IPS-20b (cell line): ENCODE measurements around the gene NFKB2.

ENCODE experiments used
- H3K27ac ChIP-seq: one replicate; pipeline ENCODE4 v1.5.1; 2013; ENCODE audit warnings: low read length
- H3K27me3 ChIP-seq: 2 replicates; pipeline ENCODE4 v1.6.1; 2013; ENCODE audit warnings: mild to moderate bottlenecking, low read length, inconsistent platforms; ENCODE audit not compliant: insufficient read depth
- H3K36me3 ChIP-seq: 2 replicates; pipeline ENCODE4 v1.6.1; 2013; ENCODE audit warnings: low read depth, mild to moderate bottlenecking, inconsistent platforms, low read length, moderate library complexity; ENCODE audit not compliant: insufficient read depth
- H3K4me1 ChIP-seq: 2 replicates; pipeline ENCODE4 v1.6.1; 2013; ENCODE audit warnings: mild to moderate bottlenecking, control low read depth, inconsistent platforms, low read length, moderate library complexity; ENCODE audit not compliant: insufficient read depth
- H3K4me3 ChIP-seq: 2 replicates; pipeline ENCODE4 v1.5.1; 2013; ENCODE audit warnings: mild to moderate bottlenecking, low read length, inconsistent platforms
- H3K9ac ChIP-seq: 2 replicates; pipeline ENCODE4 v1.6.1; 2013; ENCODE audit warnings: low read depth, mild to moderate bottlenecking, inconsistent platforms, low read length, moderate library complexity
- H3K9me3 ChIP-seq: 2 replicates; pipeline ENCODE4 v1.6.1; 2013; ENCODE audit warnings: mild to moderate bottlenecking, low read depth, low read length, inconsistent platforms; ENCODE audit not compliant: insufficient read depth

NFKB2 gene

DNA sequence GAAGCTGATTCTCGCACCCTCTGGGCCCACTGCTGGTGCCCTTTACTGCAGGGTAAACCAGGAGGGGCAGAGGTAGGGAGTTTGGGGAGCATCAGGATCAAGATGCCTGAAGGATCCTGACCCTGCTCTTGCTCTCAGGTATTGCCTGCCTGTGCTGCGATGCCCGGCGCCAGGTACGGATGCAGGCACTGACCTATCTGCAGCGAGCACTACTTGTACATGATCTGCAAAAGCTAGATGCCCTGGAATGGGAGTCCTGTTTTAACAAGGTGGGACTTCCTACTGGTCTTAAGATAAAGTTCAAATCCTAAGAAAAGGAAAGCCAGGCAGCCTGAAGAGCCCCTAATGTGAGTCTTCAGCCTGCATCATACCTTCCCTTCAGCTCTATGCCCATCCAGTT lies 16.1 kb upstream of the NFKB2 start:
- Histone ChIP-seq H3K36me3 (peaks cover 53% of the 10 kb centered on the region), H3K9ac (no peak overlapping the region), H3K27me3 (no peaks in the 10 kb centered on the region), H3K4me3 (no peak overlapping the region), H3K9me3 (no peaks in the 10 kb centered on the region), H3K4me1 (no peaks in the 10 kb centered on the region), H3K27ac (no peak overlapping the region)

DNA sequence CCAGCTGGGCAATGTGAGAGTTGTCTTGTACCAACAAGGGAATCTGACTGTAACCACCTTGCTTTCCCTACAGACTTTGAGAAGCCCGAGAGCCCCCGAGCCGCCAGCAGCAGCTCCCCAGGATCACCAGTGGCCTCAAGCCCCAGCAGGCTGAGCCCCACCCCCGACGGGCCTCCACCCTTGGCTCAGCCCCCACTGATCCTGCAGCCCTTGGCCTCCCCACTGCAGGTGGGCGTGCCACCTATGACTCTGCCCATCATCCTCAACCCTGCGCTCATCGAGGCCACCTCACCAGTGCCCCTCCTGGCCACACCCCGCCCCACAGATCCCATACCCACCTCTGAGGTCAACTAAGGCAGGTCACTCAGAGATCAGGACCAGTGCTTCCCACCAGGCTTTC lies 13.5 kb upstream of the NFKB2 start:
- Histone ChIP-seq H3K27ac (no peak overlapping the region), H3K4me3 (no peak overlapping the region), H3K9me3 (no peaks in the 10 kb centered on the region), H3K27me3 (no peaks in the 10 kb centered on the region), H3K9ac (no peak overlapping the region), H3K4me1 (no peaks in the 10 kb centered on the region), H3K36me3 (peaks cover 35% of the 10 kb centered on the region)

DNA sequence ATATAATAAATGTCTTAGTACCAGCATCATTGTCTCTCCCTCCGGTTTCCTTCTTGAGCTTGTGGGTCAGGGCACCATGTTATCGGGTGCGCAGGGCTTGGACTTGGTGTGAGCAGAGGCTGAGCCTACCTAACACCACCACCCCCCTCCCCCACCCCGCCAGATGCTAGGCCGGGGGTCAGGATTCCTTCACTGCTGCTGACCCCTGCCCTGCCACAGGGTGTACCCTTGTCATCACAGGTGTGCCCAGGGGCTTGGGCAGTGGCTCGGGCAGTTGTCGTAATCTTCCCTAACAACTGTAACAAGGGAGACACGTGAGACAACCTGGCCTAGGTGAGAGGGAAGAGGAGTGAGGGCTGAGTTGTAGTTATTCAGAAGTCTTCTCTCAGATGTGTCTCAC lies 12.6 kb upstream of the NFKB2 start:
- Histone ChIP-seq H3K36me3 (peaks cover 34% of the 10 kb centered on the region), H3K9ac (no peak overlapping the region), H3K9me3 (no peaks in the 10 kb centered on the region), H3K27ac (no peak overlapping the region), H3K4me1 (no peaks in the 10 kb centered on the region), H3K27me3 (no peaks in the 10 kb centered on the region), H3K4me3 (no peak overlapping the region)

DNA sequence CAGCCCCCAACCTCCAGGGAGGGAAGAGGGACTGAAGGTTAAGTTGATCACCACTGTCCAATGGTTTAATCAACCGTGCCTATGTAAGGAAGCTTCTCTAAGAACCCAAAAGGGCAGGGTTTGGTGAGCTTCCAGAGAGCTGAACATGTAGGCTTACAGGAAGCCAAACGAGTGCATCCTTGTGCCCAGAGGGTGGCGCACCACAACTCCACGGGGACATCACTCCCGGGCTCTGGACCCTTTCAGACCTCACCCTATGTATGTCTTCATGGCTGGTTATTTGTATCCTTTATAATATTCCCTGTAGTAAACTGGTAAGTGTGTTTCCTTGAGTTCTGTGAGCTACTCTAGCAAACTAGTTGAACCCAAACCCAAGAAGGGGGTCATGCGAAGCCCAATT lies 11.5 kb upstream of the NFKB2 start:
- no peak overlapping the region for H3K9ac ChIP-seq
- H3K36me3 ChIP-seq, result peaks cover 30% of the 10 kb centered on the region

DNA sequence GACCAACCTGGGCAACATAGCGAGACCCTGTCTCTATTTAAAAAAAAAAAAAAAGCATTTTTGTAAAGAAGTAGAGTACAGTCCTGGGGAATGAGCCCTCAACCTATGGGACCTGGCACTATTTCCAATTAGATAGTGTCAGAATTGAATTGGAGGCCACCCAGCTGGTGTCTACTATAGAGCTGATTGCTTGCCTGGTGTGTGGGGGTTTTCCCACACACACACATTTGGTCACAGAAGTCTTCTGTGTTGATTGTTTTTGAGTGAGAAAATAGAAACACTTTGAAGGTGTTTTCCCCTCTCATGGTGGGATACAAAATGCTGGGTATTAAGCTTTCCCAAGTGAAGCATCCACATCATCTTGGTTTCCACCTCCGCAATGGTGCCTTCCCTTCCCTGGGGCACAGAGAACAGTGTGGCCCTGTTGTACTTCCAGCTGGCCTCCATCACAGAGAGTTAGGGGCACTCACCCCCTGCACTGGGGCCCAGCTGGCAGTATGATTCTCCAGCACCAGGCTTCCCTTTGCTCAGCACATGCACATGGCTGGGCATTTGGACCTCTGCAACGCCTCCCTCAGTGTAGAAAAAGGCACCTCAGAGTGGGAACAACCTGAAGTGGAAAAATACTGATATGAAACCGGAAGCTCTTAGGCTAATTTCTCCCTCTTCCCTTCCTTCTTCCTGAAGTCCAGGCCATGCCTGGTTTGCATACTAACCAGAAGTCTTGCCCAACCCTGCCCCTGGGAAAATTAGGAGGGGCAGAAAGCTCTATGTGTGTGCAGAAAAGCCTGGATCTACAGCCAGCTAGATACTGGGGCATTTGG lies 10.7 kb upstream of the NFKB2 start:
- Histone ChIP-seq H3K9ac (no peak overlapping the region), H3K36me3 (peaks cover 22% of the 10 kb centered on the region), H3K4me3 (no peak overlapping the region)

More for the DNA sequence above, 11.5 kb upstream of the NFKB2 start:
- no peaks in the 10 kb centered on the region for H3K9me3 ChIP-seq
- no peaks in the 10 kb centered on the region for H3K27me3 ChIP-seq
- H3K4me1 ChIP-seq, result no peaks in the 10 kb centered on the region
- no peak overlapping the region for H3K27ac ChIP-seq
- no peak overlapping the region for H3K4me3 ChIP-seq

DNA sequence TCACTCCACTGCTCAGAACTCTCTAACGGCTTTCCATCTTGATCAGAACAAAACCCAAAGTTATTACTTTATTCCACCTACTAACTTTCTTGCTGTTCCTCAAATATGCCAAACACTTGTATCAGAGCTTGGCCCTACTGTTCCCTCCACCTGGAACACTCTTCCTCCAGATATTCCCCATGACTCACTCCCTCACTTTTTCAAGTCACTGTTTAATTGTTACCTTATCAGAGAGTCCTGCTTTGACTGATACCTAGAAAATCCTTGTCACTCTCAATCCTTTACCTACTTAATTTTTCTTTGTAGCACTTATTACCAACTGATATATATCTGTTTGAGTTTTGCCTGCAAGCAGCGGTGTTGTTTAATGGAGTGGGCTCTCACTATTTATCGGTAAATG lies 5.6 kb upstream of the NFKB2 start:
- Histone ChIP-seq H3K4me1 (peaks cover 4% of the 10 kb centered on the region), H3K9me3 (no peaks in the 10 kb centered on the region), H3K27me3 (peaks cover 35% of the 10 kb centered on the region), H3K27ac (no peak overlapping the region), H3K9ac (no peak overlapping the region), H3K36me3 (no peaks in the 10 kb centered on the region), H3K4me3 (no peak overlapping the region)

More for the DNA sequence above, 10.7 kb upstream of the NFKB2 start:
- H3K27ac ChIP-seq, result no peak overlapping the region
- H3K27me3 ChIP-seq, result no peaks in the 10 kb centered on the region
- no peaks in the 10 kb centered on the region for H3K4me1 ChIP-seq
- H3K9me3 ChIP-seq, result no peaks in the 10 kb centered on the region

DNA sequence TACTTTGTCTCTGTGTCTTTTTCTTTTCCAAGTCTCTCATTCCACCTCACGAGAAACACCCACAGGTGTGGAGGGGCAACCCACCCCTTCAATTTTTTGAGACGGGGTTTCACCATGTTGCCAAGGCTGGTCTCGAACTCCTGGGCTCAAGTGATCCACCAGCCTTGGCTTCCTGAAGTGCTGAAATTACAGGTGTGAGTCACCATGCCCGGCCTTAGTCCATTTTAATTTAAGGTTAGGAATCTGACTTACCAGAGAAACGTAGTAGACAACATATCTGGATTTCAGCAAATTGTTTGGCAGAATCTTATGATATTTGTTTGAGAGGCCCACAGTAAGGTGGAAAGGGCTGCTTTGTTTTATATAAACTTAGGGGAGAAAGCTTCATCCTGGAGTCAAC lies 3.2 kb upstream of the NFKB2 start:
- no peak overlapping the region for H3K27ac ChIP-seq
- peaks cover 10% of the 10 kb centered on the region for H3K4me1 ChIP-seq
- no peak overlapping the region for H3K9ac ChIP-seq
- peak overlapping the region; percentile 22; the same call in 1 of the 2 replicates for H3K4me3 ChIP-seq
- H3K36me3 ChIP-seq, result no peaks in the 10 kb centered on the region
- H3K9me3 ChIP-seq, result no peaks in the 10 kb centered on the region
- H3K27me3 ChIP-seq, result peaks cover 40% of the 10 kb centered on the region

DNA sequence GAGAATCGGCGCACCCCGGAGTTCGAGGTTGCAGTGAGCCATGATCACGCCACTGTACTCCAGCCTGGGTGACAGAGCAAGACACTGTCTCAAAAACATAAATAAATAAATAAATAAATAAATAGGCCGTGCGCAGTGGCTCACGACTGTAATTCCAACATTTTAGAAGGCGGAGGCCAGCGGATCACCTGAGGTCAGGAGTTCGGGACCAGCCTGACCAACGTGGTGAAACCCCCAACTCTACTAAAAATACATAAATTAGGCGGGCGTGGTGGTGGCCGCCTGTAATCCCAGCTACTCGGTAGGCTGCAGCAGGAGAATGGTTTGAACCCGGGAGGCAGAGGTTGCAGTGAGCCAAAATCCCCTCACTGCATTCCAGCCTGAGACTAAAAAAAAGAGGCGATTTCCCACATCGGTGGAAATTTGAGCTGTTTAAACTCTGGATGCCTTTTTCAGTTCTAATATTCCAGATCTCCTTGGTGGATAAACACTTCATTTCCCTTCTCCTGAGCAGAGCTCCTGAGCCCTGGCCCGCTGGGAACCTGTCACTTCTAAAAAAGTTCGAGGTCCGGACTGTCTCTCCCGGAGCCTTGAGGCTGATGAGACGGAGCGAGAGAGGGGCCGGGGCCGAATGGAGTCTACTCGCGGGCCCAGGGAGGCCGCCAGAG lies 2.0 kb upstream of the NFKB2 start:
- Histone ChIP-seq H3K9me3 (no peaks in the 10 kb centered on the region), H3K27ac (no peak overlapping the region), H3K9ac (no peak overlapping the region), H3K4me1 (peaks cover 10% of the 10 kb centered on the region), H3K4me3 (peak overlapping the region; percentile 81), H3K36me3 (0 out of 2 replicates have a peak, but pooled peaks cover 11% of the 10 kb centered on the region), H3K27me3 (peaks cover 40% of the 10 kb centered on the region)

DNA sequence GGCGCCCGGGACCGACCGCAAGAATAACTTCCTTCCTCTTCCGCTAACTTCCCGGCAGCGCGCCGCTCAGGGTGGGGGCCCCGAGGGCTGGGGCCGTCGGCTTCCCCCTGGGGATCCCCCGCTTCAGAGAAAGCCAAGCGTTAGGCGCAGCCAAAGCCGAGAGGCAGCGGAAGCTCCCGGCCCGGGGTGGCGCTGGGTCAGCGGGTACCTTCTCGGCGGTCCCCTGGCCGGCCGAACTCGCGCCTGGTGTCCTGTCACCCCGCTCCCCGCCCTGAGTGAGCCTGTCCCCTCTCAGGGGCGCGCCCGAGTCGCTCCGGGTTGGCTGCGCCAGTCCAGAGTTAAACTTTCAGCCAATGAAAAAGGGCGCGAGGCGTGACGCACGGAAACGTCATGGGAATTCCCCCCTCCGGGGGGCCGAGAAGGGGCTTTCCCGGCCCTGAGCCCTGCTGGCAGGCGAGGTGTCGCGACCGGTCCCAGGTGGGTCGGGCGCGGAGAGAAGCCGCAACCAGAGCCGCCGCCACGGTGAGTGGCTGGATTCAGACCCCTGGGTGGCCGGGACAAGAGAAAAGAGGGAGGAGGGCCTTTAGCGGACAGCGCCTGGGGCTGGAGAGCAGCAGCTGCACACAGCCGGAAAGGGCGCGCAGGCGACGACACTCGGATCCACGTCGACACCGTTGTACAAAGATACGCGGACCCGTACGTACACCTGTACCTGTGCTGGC lies 1.3 kb upstream of the NFKB2 start:
- Histone ChIP-seq H3K9me3 (no peaks in the 10 kb centered on the region), H3K4me1 (peaks cover 10% of the 10 kb centered on the region), H3K27me3 (peaks cover 40% of the 10 kb centered on the region), H3K27ac (no peak overlapping the region), H3K36me3 (0 out of 2 replicates have a peak, but pooled peaks cover 11% of the 10 kb centered on the region), H3K4me3 (peak overlapping the region; percentile 81), H3K9ac (no peak overlapping the region; the same call in 1 of the 2 replicates)

DNA sequence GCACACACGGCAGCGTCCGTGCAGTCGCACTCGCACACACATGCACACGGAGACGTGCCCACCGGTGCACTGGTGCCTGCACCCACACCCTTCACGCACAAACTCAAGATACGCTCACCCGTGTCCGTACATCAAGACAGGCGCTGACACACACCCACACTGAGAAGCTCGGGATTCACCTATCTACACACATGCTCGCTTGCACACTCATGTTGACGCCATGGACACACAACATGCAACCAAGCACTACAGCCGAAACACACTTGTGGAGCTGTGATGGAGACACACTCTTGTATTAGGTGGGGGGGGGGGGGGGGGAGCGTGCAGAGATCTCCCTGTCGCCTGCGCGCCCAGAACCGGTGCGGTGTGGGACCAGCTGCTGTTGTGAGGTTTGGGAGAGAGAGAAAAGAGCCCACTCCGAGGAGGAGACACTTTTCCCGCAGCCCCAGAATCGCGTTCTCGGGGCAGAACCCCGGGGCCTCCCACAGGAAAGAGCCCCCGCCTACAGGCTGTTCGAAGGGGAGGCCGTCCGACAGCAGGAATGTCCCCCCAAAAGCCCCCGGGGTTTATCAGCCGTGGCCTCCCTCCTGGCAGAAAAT lies 605 bp upstream of the NFKB2 start:
- no peak overlapping the region; the same call in 1 of the 2 replicates for H3K9ac ChIP-seq
- H3K4me1 ChIP-seq, result peaks cover 10% of the 10 kb centered on the region
- H3K36me3 ChIP-seq, result 0 out of 2 replicates have a peak, but pooled peaks cover 11% of the 10 kb centered on the region
- H3K27me3 ChIP-seq, result peaks cover 43% of the 10 kb centered on the region
- H3K4me3 ChIP-seq, result peak overlapping the region; percentile 81
- no peak overlapping the region for H3K27ac ChIP-seq
- no peaks in the 10 kb centered on the region for H3K9me3 ChIP-seq

DNA sequence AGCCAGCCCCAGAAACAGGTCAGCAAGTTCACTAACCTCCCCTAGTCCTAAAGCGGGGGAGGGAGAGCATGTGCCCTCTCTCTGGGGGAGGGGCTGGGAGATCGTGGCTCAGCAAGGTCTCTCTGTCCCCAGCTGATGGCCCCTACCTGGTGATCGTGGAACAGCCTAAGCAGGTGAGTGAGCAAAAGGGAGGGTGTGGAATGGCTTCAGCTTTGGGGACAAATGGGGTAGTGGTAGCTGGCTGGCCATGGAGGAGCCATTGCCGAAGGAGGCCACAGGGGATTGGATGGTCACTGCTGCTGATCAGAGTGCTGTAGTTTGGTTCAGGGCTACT lies 779 bp downstream of the NFKB2 start:
- Histone ChIP-seq H3K27me3 (peaks cover 41% of the 10 kb centered on the region), H3K9ac (peak overlapping the region; percentile 81; the same call in 1 of the 2 replicates), H3K4me3 (peak overlapping the region; percentile 81), H3K4me1 (peaks cover 10% of the 10 kb centered on the region), H3K36me3 (peaks cover 16% of the 10 kb centered on the region; the same call in 1 of the 2 replicates), H3K9me3 (no peaks in the 10 kb centered on the region), H3K27ac (no peak overlapping the region)
